K562 (cell line): ENCODE data around the gene ALG8. TPM values are rescaled to one million over a fixed set of nuclear protein-coding genes. Genes with fewer than 3 reads are reported as not detected.
A peak's percentile ranks its signal among the peaks of the same experiment; 100 is the strongest.

Source experiments
- ARNT ChIP-seq, 2 experiments: fragments of 450-650 bp; IDR thresholded peaks; 2 replicates each; pipeline ENCODE4 v1.6.1; 2016; ENCODE audit warnings: mild to moderate bottlenecking in 1 of 2
- EP300 ChIP-seq: IDR thresholded peaks from 2 replicates; pipeline ENCODE4 v1.6.1; 2012; ENCODE audit warnings: low read length, improper control_type of control experiment
- EP400 ChIP-seq: fragments of 450-650 bp; IDR thresholded peaks from 2 replicates; pipeline ENCODE4 v1.6.1; 2017; ENCODE audit warnings: antibody characterized with exemption, mild to moderate bottlenecking, moderate library complexity
- HDAC2 ChIP-seq: fragments of 450-650 bp; IDR thresholded peaks from 2 replicates; pipeline ENCODE4 v1.6.1; 2016; ENCODE audit warnings: mild to moderate bottlenecking
- HMBOX1 ChIP-seq: sonication (generic); IDR thresholded peaks from 2 replicates; pipeline ENCODE4 v1.6.1; 2016
- KDM1A ChIP-seq, 2 experiments: fragments of 450-650 bp; IDR thresholded peaks; 2 replicates each; pipeline ENCODE4 v1.6.1; 2016; ENCODE audit warnings: mild to moderate bottlenecking in 2 of 2
- L3MBTL2 ChIP-seq: fragments of 450-650 bp; IDR thresholded peaks from 2 replicates; pipeline ENCODE4 v1.6.1; 2016; ENCODE audit warnings: mild to moderate bottlenecking, moderate library complexity
- MTF1 ChIP-seq: fragments of 250-450 bp; sonication (Bioruptor Pico); IDR thresholded peaks from 2 replicates; pipeline ENCODE4 v1.9.0; 2021; ENCODE audit warnings: moderate library complexity, mild to moderate bottlenecking, inconsistent platforms, borderline replicate concordance
- NRF1 ChIP-seq, 2 experiments: fragments of 450-650 bp; IDR thresholded peaks in 1 of 2; conservative IDR thresholded peaks in 1 of 2; 2 replicates each; pipeline ENCODE4 v1.6.1; 2014; ENCODE audit warnings: mild to moderate bottlenecking in 2 of 2
- POLR2A ChIP-seq: fragments of 450-650 bp; conservative IDR thresholded peaks from 2 replicates; pipeline ENCODE4 v1.6.1; 2016
- RBBP5 ChIP-seq: fragments of 200-600 bp; sonication (generic); IDR thresholded peaks from 2 replicates; pipeline ENCODE4 v1.6.1; 2012; ENCODE audit warnings: borderline replicate concordance, mild to moderate bottlenecking, low read length, control low read depth, inconsistent platforms; ENCODE audit not compliant: insufficient read depth, poor library complexity, severe bottlenecking
- RCOR1 ChIP-seq, 2 experiments: IDR thresholded peaks; 2 replicates each; pipeline ENCODE4 v1.6.1; 2012; ENCODE audit warnings: low read depth in 2 of 2, low read length in 2 of 2, borderline replicate concordance in 1 of 2, improper control_type of control experiment in 1 of 2
- SMARCA4 ChIP-seq: fragments of 450-650 bp; IDR thresholded peaks from 2 replicates; pipeline ENCODE4 v1.6.1; 2016
- SOX6 ChIP-seq: fragments of 450-650 bp; IDR thresholded peaks from 2 replicates; pipeline ENCODE4 v1.6.1; 2014; ENCODE audit warnings: mild to moderate bottlenecking
- TAF1 ChIP-seq: IDR thresholded peaks from 2 replicates; pipeline ENCODE4 v1.6.1; 2011; ENCODE audit warnings: mild to moderate bottlenecking, low read length, moderate library complexity; ENCODE audit not compliant: insufficient read depth, control insufficient read depth, severe bottlenecking; ENCODE audit errors: extremely low read depth
- TAL1 ChIP-seq: fragments of 450-650 bp; IDR thresholded peaks from 2 replicates; pipeline ENCODE4 v1.6.1; 2016; ENCODE audit warnings: mild to moderate bottlenecking
- YY1 ChIP-seq, 3 experiments: IDR thresholded peaks; 2 replicates each; pipeline ENCODE4 v1.6.1; 2011; ENCODE audit warnings: low read length in 2 of 3, mild to moderate bottlenecking in 2 of 3, moderate library complexity in 2 of 3, borderline replicate concordance in 1 of 3, control low read depth in 1 of 3, low read depth in 1 of 3; ENCODE audit not compliant: insufficient read depth in 3 of 3, insufficient replicate concordance in 2 of 3, control insufficient read depth in 1 of 3, insufficient read length in 1 of 3; ENCODE audit errors: extremely low read depth in 1 of 3
- ZC3H4 ChIP-seq: sonication (generic); formaldehyde crosslinking; IDR thresholded peaks from 2 replicates; pipeline ENCODE4 v1.9.0; 2021; ENCODE audit warnings: missing genetic modification reagents, borderline replicate concordance
- polyA plus RNA-seq, 8 experiments: library from polyadenylated mRNA; depleted of rRNA in 4 of 8; stranded (reverse) in 5 of 8; unstranded in 3 of 8; fragments of >200 nt; fragmentation: Nextera tagmentation in 2 of 8; fragmentation: Illumina TruSeq in 1 of 8; extraction: Ambion mirVana in 2 of 8; extraction: Trizol in 1 of 8; gene quantifications; 2 replicates each; pipeline versions ENCODE4 v1.2.1 to v1.2.3, GENCODE V29; 2011 to 2014; ENCODE audit warnings: inconsistent platforms in 1 of 8, missing spikeins in 1 of 8
- total RNA-seq, 7 experiments: library from RNA; depleted of rRNA in 6 of 7; stranded (reverse); fragments of >200 nt in 6 of 7; fragmentation: Illumina TruSeq in 2 of 7; extraction: Trizol in 2 of 7; gene quantifications; 2 replicates each; pipeline versions ENCODE4 v1.2.1 to v1.2.3, GENCODE V29; 2011 to 2021; ENCODE audit warnings: low replicate concordance in 1 of 7
- TF ChIP-seq, protein P1 (sequence below): fragments of 200-800 bp; sonication (Bioruptor generic); IDR thresholded peaks from 2 replicates; pipeline ENCODE4 v1.6.1; 2017; ENCODE audit warnings: missing genetic modification characterization, missing compliant biosample characterization
- TF ChIP-seq, protein P2 (sequence below), 3 experiments: fragments of 200-800 bp in 1 of 3; sonication (Bioruptor generic) in 1 of 3; sonication (generic) in 1 of 3; formaldehyde crosslinking in 1 of 3; IDR thresholded peaks; 2 replicates each; pipeline versions ENCODE4 v1.6.1 to v1.8.0; 2016 to 2022; ENCODE audit warnings: mild to moderate bottlenecking in 2 of 3, missing compliant biosample characterization in 2 of 3, missing genetic modification characterization in 2 of 3, missing genetic modification reagents in 1 of 3
- TF ChIP-seq, protein P3 (sequence below): IDR thresholded peaks from 2 replicates; pipeline ENCODE4 v1.6.1; 2014; ENCODE audit warnings: antibody characterized with exemption

The ALG8 gene
- total and polyA plus RNA-seq, 9 of the 15 experiments (the other 6 are each of a cell fraction or from before 2014, with no cell fraction given): 59.3 to 189 (median 106) TPM

GRCh38 chr11:78080818-78081495, 58.5 kb downstream of the ALG8 start (continued):
- TF ChIP-seq RBBP5 (no peak), L3MBTL2 (peak; percentile 66; the same call in 1 of the 2 replicates), ARNT (IDR thresholded peaks at IDR 0.05) (0 out of 4 replicates have a peak, but pooled peaks of 1 of the 2 experiments have one; percentile 10), SMARCA4 (peak; percentile 70), RCOR1 (IDR thresholded peaks at IDR 0.05; ENCODE audit: borderline replicate concordance in 1 of 2, low read depth in 2 of 2, low read length in 2 of 2) (peak in 1 of 2 experiments; percentile 54; a peak in 2 of 4 replicates), YY1 (IDR thresholded peaks at IDR 0.05; ENCODE audit: borderline replicate concordance in 1 of 3, control insufficient read depth in 1 of 3, extremely low read depth in 1 of 3, insufficient read depth in 3 of 3, insufficient read length in 1 of 3, insufficient replicate concordance in 2 of 3, low read depth in 1 of 3, low read length in 2 of 3) (peak in 1 of 3 experiments; percentile 62), TAF1 (peak; percentile 51), NRF1 (conservative IDR thresholded peaks at IDR 0.05 in 1 of 2, IDR thresholded peaks at IDR 0.05 in 1 of 2) (0 out of 4 replicates have a peak, but pooled peaks of 1 of the 2 experiments have one; percentile 30), EP400 (peak; percentile 40), EP300 (peak; percentile 82), HDAC2 (peak; percentile 47; the same call in 1 of the 2 replicates), POLR2A (peak; percentile 67), HMBOX1 (peak; percentile 54; the same call in 1 of the 2 replicates), KDM1A (IDR thresholded peaks at IDR 0.05) (peak; percentile 47 to 59), TAL1 (peak; percentile 39; the same call in 1 of the 2 replicates), SOX6 (peak; percentile 95), ZC3H4 (CRISPR knock-in tag) (no peak), MTF1 (CRISPR knock-in tag) (no peak)
- TF ChIP-seq, protein P1, sequence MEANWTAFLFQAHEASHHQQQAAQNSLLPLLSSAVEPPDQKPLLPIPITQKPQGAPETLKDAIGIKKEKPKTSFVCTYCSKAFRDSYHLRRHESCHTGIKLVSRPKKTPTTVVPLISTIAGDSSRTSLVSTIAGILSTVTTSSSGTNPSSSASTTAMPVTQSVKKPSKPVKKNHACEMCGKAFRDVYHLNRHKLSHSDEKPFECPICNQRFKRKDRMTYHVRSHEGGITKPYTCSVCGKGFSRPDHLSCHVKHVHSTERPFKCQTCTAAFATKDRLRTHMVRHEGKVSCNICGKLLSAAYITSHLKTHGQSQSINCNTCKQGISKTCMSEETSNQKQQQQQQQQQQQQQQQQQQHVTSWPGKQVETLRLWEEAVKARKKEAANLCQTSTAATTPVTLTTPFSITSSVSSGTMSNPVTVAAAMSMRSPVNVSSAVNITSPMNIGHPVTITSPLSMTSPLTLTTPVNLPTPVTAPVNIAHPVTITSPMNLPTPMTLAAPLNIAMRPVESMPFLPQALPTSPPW (CRISPR knock-in tag): peak; percentile 28; the same call in 1 of the 2 replicates
- TF ChIP-seq, protein P2, sequence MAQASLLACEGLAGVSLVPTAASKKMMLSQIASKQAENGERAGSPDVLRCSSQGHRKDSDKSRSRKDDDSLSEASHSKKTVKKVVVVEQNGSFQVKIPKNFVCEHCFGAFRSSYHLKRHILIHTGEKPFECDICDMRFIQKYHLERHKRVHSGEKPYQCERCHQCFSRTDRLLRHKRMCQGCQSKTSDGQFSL (CRISPR knock-in tag; IDR thresholded peaks at IDR 0.05): no peak
- TF ChIP-seq, protein P2 (tag; IDR thresholded peaks at IDR 0.05): 0 out of 4 replicates have a peak, but pooled peaks of 1 of the 2 experiments have one; percentile 6
- TF ChIP-seq, protein P3, sequence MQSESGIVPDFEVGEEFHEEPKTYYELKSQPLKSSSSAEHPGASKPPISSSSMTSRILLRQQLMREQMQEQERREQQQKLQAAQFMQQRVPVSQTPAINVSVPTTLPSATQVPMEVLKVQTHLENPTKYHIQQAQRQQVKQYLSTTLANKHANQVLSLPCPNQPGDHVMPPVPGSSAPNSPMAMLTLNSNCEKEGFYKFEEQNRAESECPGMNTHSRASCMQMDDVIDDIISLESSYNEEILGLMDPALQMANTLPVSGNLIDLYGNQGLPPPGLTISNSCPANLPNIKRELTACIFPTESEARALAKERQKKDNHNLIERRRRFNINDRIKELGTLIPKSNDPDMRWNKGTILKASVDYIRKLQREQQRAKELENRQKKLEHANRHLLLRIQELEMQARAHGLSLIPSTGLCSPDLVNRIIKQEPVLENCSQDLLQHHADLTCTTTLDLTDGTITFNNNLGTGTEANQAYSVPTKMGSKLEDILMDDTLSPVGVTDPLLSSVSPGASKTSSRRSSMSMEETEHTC: peak; percentile 80; the same call in 1 of the 2 replicates
